GM12892 (cell line): Measurements from ENCODE around the gene CLDN14.

Experiments used
- POLR2A ChIP-seq: IDR thresholded peaks from 2 replicates; pipeline ENCODE4 v1.6.1; 2011; ENCODE audit warnings: low read depth, low read length, control low read depth
- TAF1 ChIP-seq: IDR thresholded peaks from 2 replicates; pipeline ENCODE4 v1.6.1; 2011; ENCODE audit warnings: low read depth, mild to moderate bottlenecking, control low read depth, low read length, borderline replicate concordance

DNA sequence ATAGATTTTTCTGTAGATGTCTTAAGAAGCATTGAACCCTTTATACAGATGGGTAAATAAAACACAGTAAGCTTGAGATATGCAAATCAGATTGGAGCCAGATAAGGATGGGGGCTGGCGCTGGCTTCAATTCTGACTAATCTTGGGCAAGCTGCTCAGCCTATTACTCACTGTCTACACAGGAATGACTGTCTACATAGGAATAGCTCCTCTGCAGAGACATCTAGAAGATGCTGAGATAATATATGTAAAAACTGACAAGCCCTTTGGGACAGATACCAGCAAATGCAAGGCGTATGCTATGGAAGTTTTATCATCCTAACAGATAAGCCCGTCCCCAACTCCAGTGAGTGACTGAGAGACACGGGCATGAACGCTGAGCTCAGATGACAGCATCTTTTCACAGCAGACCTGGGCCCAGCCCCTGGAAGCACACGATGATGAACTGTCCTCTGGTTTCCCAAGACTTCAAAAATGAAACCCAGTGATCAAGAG, 1.7 kb downstream of the CLDN14 start:
- TF ChIP-seq TAF1 = no peak
- TF ChIP-seq POLR2A = no peak
